K562 treated with DMSO at 1 percent for 12 hours (cell line): ENCODE data around the gene NTMT2. TPM values are rescaled to one million over a fixed set of nuclear protein-coding genes. Genes with fewer than 3 reads are reported as not detected.

Experiments used
- total RNA-seq: library from RNA; unstranded; fragments of 300-600 nt; gene quantifications from 2 replicates; pipeline ENCODE4 v1.2.3, GENCODE V29; 2022; ENCODE audit not compliant: insufficient read depth

NTMT2 gene
- total RNA-seq, result not detected in 2 replicates

GRCh38 chr1:170145770-170146676, at the start of gene NTMT2:
Gene NTMT2 (plus strand): TSS chr1:170145959. CDS start chr1:170146108, 149 bp downstream.

Other genes with a start within 250 kb of the NTMT2 start
- gene KIFAP3, start 71.3 kb upstream of the NTMT2 start, total RNA-seq, result 10.1 and 21.7 TPM in 2 replicates